Astrocyte (in vitro differentiated cells and primary cell): Measurements from ENCODE around the gene ASF1B. TPM values are rescaled to one million over a fixed set of nuclear protein-coding genes. Genes with fewer than 3 reads are reported as not detected.

Experiments used
- DNase-seq: peaks from one replicate; pipeline ENCODE4 v3.0.0-alpha.2; 2010; ENCODE audit warnings: low read depth
- FAIRE-seq: peaks from 2 replicates; lab custom pipeline; 2011; peaks lifted over from hg19 to GRCh38; lab: Jason Lieb, UNC
- H2AFZ ChIP-seq: 2 replicates; pipeline ENCODE4 v1.6.0; 2012; ENCODE audit warnings: low read depth, low read length, inconsistent platforms
- H3K27ac ChIP-seq: 2 replicates; pipeline ENCODE4 v1.5.1; 2011; ENCODE audit warnings: low read depth, low read length, inconsistent platforms
- H3K27me3 ChIP-seq: 2 replicates; pipeline ENCODE4 v1.6.0; 2011; ENCODE audit warnings: low read length, inconsistent platforms; ENCODE audit not compliant: insufficient read depth
- H3K36me3 ChIP-seq: 2 replicates; pipeline ENCODE4 v1.5.1; 2011; ENCODE audit warnings: low read length, inconsistent platforms; ENCODE audit not compliant: insufficient read depth
- H3K4me1 ChIP-seq: 2 replicates; pipeline ENCODE4 v1.5.1; 2011; ENCODE audit warnings: low read length, inconsistent platforms; ENCODE audit not compliant: insufficient read depth
- H3K4me2 ChIP-seq: 2 replicates; pipeline ENCODE4 v1.6.0; 2012; ENCODE audit warnings: low read length, inconsistent platforms
- H3K4me3 ChIP-seq: 2 replicates; pipeline ENCODE4 v1.5.1; 2011; ENCODE audit warnings: low read depth, mild to moderate bottlenecking, low read length, inconsistent platforms; ENCODE audit not compliant: insufficient read depth
- H3K79me2 ChIP-seq: 2 replicates; pipeline ENCODE4 v1.6.0; 2012; ENCODE audit warnings: mild to moderate bottlenecking, low read length, inconsistent platforms; ENCODE audit not compliant: insufficient read depth
- H3K9ac ChIP-seq: 2 replicates; pipeline ENCODE4 v1.6.0; 2012; ENCODE audit warnings: mild to moderate bottlenecking, low read length, inconsistent platforms
- H3K9me3 ChIP-seq: 2 replicates; pipeline ENCODE4 v1.5.1; 2012; ENCODE audit warnings: low read depth, mild to moderate bottlenecking, low read length, inconsistent platforms; ENCODE audit not compliant: insufficient read depth
- H4K20me1 ChIP-seq: 2 replicates; pipeline ENCODE4 v1.6.0; 2012; ENCODE audit warnings: low read length, inconsistent platforms; ENCODE audit not compliant: insufficient read depth
- H3K27ac Mint-ChIP-seq: one replicate; pipeline ENCODE4 v1.8.0; 2021; ENCODE audit warnings: mild to moderate bottlenecking, mixed read lengths; ENCODE audit not compliant: unreplicated experiment
- H3K27me3 Mint-ChIP-seq: one replicate; pipeline ENCODE4 v1.8.0; 2021; ENCODE audit warnings: low read depth, mixed read lengths; ENCODE audit not compliant: unreplicated experiment
- H3K36me3 Mint-ChIP-seq: one replicate; pipeline ENCODE4 v1.8.0; 2021; ENCODE audit warnings: low read depth, mixed read lengths; ENCODE audit not compliant: unreplicated experiment
- H3K4me1 Mint-ChIP-seq: one replicate; pipeline ENCODE4 v1.8.0; 2021; ENCODE audit warnings: low read depth, mixed read lengths; ENCODE audit not compliant: unreplicated experiment
- H3K4me3 Mint-ChIP-seq: one replicate; pipeline ENCODE4 v1.8.0; 2021; ENCODE audit warnings: mild to moderate bottlenecking, moderate library complexity, mixed read lengths; ENCODE audit not compliant: unreplicated experiment
- H3K9me3 Mint-ChIP-seq: one replicate; pipeline ENCODE4 v1.8.0; 2021; ENCODE audit warnings: mild to moderate bottlenecking, mixed read lengths; ENCODE audit not compliant: unreplicated experiment
- EZH2 ChIP-seq: IDR thresholded peaks from 2 replicates; pipeline ENCODE4 v1.6.1; 2012; ENCODE audit warnings: mild to moderate bottlenecking, low read length, inconsistent platforms; ENCODE audit not compliant: insufficient read depth
- total RNA-seq: library from RNA; stranded (reverse); gene quantifications from 2 replicates; pipeline ENCODE4 v1.2.1, GENCODE V29; 2021
- TF ChIP-seq, protein P1 (sequence below): IDR thresholded peaks from 2 replicates; pipeline ENCODE4 v1.5.1; 2011; ENCODE audit warnings: low read depth, mild to moderate bottlenecking, inconsistent platforms, low read length, moderate library complexity; ENCODE audit not compliant: insufficient read depth

The ASF1B gene
- total RNA-seq, 1 donor from 2014 or later, result 1.9 TPM

- peaks cover 17% of the 10 kb centered on the region for H3K4me1 ChIP-seq
- no peaks in the 10 kb centered on the region for H3K9me3 Mint-ChIP-seq
- no peak overlapping the region for H3K27ac Mint-ChIP-seq
- H3K4me3 Mint-ChIP-seq, result no peak overlapping the region
- H3K27me3 Mint-ChIP-seq, result no peaks in the 10 kb centered on the region
- FAIRE-seq, result no peak
- no peak overlapping the region for H3K27ac ChIP-seq
- no peak overlapping the region for H3K4me2 ChIP-seq
- no peak overlapping the region for H2AFZ ChIP-seq
- peaks cover 4% of the 10 kb centered on the region for H3K4me1 Mint-ChIP-seq
- no peak overlapping the region for H3K4me3 ChIP-seq
- no peaks in the 10 kb centered on the region for H3K36me3 ChIP-seq
- no peaks in the 10 kb centered on the region for H3K9me3 ChIP-seq
- no peak for DNase-seq
- peaks cover 12% of the 10 kb centered on the region for H3K36me3 Mint-ChIP-seq
- no peak overlapping the region for H3K9ac ChIP-seq
- TF ChIP-seq, protein P1, sequence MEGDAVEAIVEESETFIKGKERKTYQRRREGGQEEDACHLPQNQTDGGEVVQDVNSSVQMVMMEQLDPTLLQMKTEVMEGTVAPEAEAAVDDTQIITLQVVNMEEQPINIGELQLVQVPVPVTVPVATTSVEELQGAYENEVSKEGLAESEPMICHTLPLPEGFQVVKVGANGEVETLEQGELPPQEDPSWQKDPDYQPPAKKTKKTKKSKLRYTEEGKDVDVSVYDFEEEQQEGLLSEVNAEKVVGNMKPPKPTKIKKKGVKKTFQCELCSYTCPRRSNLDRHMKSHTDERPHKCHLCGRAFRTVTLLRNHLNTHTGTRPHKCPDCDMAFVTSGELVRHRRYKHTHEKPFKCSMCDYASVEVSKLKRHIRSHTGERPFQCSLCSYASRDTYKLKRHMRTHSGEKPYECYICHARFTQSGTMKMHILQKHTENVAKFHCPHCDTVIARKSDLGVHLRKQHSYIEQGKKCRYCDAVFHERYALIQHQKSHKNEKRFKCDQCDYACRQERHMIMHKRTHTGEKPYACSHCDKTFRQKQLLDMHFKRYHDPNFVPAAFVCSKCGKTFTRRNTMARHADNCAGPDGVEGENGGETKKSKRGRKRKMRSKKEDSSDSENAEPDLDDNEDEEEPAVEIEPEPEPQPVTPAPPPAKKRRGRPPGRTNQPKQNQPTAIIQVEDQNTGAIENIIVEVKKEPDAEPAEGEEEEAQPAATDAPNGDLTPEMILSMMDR, result no peak
- no peak for TF ChIP-seq EZH2
- peaks cover 52% of the 10 kb centered on the region for H3K79me2 ChIP-seq
- H3K27me3 ChIP-seq, result no peaks in the 10 kb centered on the region
- H4K20me1 ChIP-seq, result peaks cover 44% of the 10 kb centered on the region
Measured at GRCh38 chr19:14110650-14111049, 25.7 kb downstream of the ASF1B start.

DNA sequence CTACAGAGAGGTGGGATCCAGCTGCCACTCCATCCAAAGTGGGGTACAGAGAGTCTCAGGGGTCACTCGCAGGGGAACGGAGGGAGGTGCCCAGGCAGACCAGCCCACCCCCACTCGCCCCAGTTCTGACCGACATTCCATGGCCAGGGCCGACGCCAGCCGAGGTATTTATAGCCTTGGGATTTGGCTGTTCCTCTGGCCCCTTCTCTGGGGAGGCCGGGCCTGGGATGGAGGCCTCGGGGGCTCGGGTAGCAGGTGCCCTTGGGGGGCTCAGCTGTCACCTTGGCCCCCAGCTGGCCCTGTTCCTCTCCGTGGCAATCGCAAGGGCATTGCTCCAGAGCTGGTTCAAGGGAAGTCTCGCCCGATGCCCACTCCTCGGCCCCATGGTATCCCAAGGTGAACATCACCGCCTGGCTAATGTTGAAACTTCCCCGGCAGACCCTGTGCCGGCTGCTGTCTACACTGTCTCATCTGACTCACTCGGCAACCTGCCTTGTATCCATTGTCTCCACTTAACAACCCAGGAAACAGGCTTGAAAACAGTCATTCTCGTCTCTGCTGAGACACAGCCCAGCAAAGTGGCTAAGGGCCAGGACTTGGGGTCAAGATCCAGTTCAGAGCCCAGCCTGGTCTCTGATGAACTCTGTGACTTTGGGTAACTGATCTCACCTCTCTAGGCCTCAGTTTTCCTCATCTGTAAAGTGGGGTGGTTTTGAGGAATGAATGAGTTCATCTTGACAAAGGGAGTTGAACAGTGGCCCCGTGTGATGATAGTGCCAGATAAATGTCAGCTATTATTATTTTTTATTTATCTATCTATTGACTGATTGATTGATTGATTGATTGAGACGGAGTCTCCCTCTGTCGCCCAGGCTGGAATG is 28.6 kb downstream of the ASF1B start:
- H3K79me2 ChIP-seq, result peaks cover 24% of the 10 kb centered on the region
- H3K27ac ChIP-seq, result peak overlapping the region; percentile 58
- peak; percentile 46 for DNase-seq
- no peak overlapping the region for H2AFZ ChIP-seq
- no peak overlapping the region for H3K9ac ChIP-seq
- no peaks in the 10 kb centered on the region for H3K27me3 ChIP-seq
- Mint-ChIP-seq H3K4me3 (no peak overlapping the region), H3K27ac (no peak overlapping the region), H3K4me1 (no peaks in the 10 kb centered on the region), H3K36me3 (peaks cover 19% of the 10 kb centered on the region), H3K27me3 (no peaks in the 10 kb centered on the region), H3K9me3 (no peaks in the 10 kb centered on the region)
- H3K4me3 ChIP-seq, result no peak overlapping the region
- H3K9me3 ChIP-seq, result no peaks in the 10 kb centered on the region
- peaks cover 22% of the 10 kb centered on the region for H4K20me1 ChIP-seq
- TF ChIP-seq, protein P1, result no peak
- TF ChIP-seq EZH2, result no peak
- no peak overlapping the region for H3K4me2 ChIP-seq
- no peaks in the 10 kb centered on the region for H3K36me3 ChIP-seq
- H3K4me1 ChIP-seq, result peaks cover 9% of the 10 kb centered on the region
- no peak for FAIRE-seq

- no peak overlapping the region for H2AFZ ChIP-seq
- no peak for FAIRE-seq
Measured at GRCh38 chr19:14106840-14107239, 29.5 kb downstream of the ASF1B start.

More at GRCh38 chr19:14106840-14107239, 29.5 kb downstream of the ASF1B start:
- H3K36me3 ChIP-seq, result peaks cover 3% of the 10 kb centered on the region
- H3K4me2 ChIP-seq, result no peak overlapping the region
- Mint-ChIP-seq H3K36me3 (peaks cover 19% of the 10 kb centered on the region), H3K4me1 (no peaks in the 10 kb centered on the region), H3K9me3 (no peaks in the 10 kb centered on the region), H3K4me3 (no peak overlapping the region), H3K27ac (no peak overlapping the region), H3K27me3 (no peaks in the 10 kb centered on the region)
- peaks cover 18% of the 10 kb centered on the region for H4K20me1 ChIP-seq
- peaks cover 4% of the 10 kb centered on the region for H3K4me1 ChIP-seq
- no peak overlapping the region for H3K27ac ChIP-seq
- no peak overlapping the region for H3K9ac ChIP-seq
- H3K9me3 ChIP-seq, result no peaks in the 10 kb centered on the region
- no peaks in the 10 kb centered on the region for H3K27me3 ChIP-seq
- H3K79me2 ChIP-seq, result peaks cover 16% of the 10 kb centered on the region
- TF ChIP-seq EZH2, result no peak
- TF ChIP-seq, protein P1, result no peak
- no peak overlapping the region for H3K4me3 ChIP-seq
- DNase-seq, result no peak
